H1 (cell line): ENCODE data around the gene GTSE1. TPM values are rescaled to one million over a fixed set of nuclear protein-coding genes. Genes with fewer than 3 reads are reported as not detected.

ENCODE experiments used
- ASH2L ChIP-seq: fragments of 200-600, 300-600 bp; sonication (generic); IDR thresholded peaks from one replicate; pipeline ENCODE4 v1.7.1; 2017; ENCODE audit warnings: low read length
- BACH1 ChIP-seq: IDR thresholded peaks from 2 replicates; pipeline ENCODE4 v1.6.1; 2012; ENCODE audit warnings: low read length, improper control_type of control experiment
- CHD7 ChIP-seq: fragments of 300-600 bp; sonication (generic); IDR thresholded peaks from 2 replicates; pipeline ENCODE4 v1.7.1; 2012; ENCODE audit warnings: low read length, moderate library complexity, mild to moderate bottlenecking, inconsistent platforms; ENCODE audit not compliant: insufficient replicate concordance
- EP300 ChIP-seq, 2 experiments: IDR thresholded peaks; 1 replicate in 1 of 2; 2 replicates in 1 of 2; pipeline ENCODE4 v1.6.1; 2011 to 2012; ENCODE audit warnings: low read depth in 2 of 2, low read length in 2 of 2, mild to moderate bottlenecking in 2 of 2, borderline replicate concordance in 1 of 2, inconsistent platforms in 1 of 2, moderate library complexity in 1 of 2
- KDM4A ChIP-seq: IDR thresholded peaks from one replicate; pipeline ENCODE4 v1.7.1; 2012; ENCODE audit warnings: low read depth, mild to moderate bottlenecking, moderate library complexity, low read length, inconsistent platforms; ENCODE audit not compliant: severe bottlenecking
- SIN3A ChIP-seq, 2 experiments: IDR thresholded peaks in 1 of 2; conservative IDR thresholded peaks in 1 of 2; 2 replicates each; pipeline ENCODE4 v1.6.1; 2011 to 2012; ENCODE audit warnings: low read length in 2 of 2, improper control_type of control experiment in 1 of 2, low read depth in 1 of 2, mild to moderate bottlenecking in 1 of 2
- TBP ChIP-seq: IDR thresholded peaks from 2 replicates; pipeline ENCODE4 v1.6.1; 2011; ENCODE audit warnings: low read depth, low read length, improper control_type of control experiment
- YY1 ChIP-seq: IDR thresholded peaks from 2 replicates; pipeline ENCODE4 v1.6.1; 2011; ENCODE audit warnings: low read depth, mild to moderate bottlenecking, low read length
- ZNF274 ChIP-seq: IDR thresholded peaks from 2 replicates; pipeline ENCODE4 v1.7.0; 2012; ENCODE audit warnings: low read length, borderline replicate concordance; ENCODE audit errors: extremely low read depth
- polyA plus RNA-seq, 7 experiments: library from polyadenylated mRNA; depleted of rRNA in 3 of 7; stranded (reverse) in 5 of 7; unstranded in 2 of 7; fragments of >200 nt in 5 of 7; fragments of 200-250 nt in 2 of 7; gene quantifications; 1 replicate in 5 of 7; 2 replicates in 1 of 7; 4 replicates in 1 of 7; pipeline versions ENCODE4 v1.2.1 to v1.2.3, GENCODE V29; 2011 to 2013; ENCODE audit warnings: missing spikeins in 2 of 7, mixed read lengths in 2 of 7
- total RNA-seq: library from RNA; stranded (reverse); fragmentation: NEBNext Ultra II Directional; extraction: Animal tissue kit (Norgen Biotek cat#: 25700); gene quantifications from 2 replicates; pipeline ENCODE4 v1.2.1, GENCODE V29; 2021

Gene GTSE1
- total and polyA plus RNA-seq, 2 of the 8 experiments (the other 6 are each of a cell fraction or from before 2014, with no cell fraction given) = 17.5 to 38.6 TPM

- peak; percentile 10 to 95; a peak in 2 of 4 replicates for TF ChIP-seq SIN3A (conservative IDR thresholded peaks at IDR 0.05 in 1 of 2, IDR thresholded peaks at IDR 0.05 in 1 of 2; ENCODE audit: low read depth in 1 of 2, low read length in 2 of 2)
- TF ChIP-seq BACH1 = no peak
- peak; percentile 58; the same call in 1 of the 2 replicates for TF ChIP-seq YY1
- TF ChIP-seq EP300 (IDR thresholded peaks at IDR 0.05; ENCODE audit: borderline replicate concordance in 1 of 2, low read depth in 2 of 2, low read length in 2 of 2) = no peak
- peak; percentile 63 for TF ChIP-seq ASH2L
- no peak for TF ChIP-seq CHD7
- TF ChIP-seq ZNF274 = no peak
- peak; percentile 47; the same call in 1 of the 2 replicates for TF ChIP-seq TBP
- TF ChIP-seq KDM4A = peak; percentile 59
Measured at GRCh38 chr22:46296257-46297150, at the start of gene GTSE1 (continued).
